NCI-H345 treated with DMSO at 0.1 percent for 48 hours (cell line): Measurements from ENCODE around the gene PLXNA2.

Experiments used
- DNase-seq: peaks from one replicate; lab custom pipeline; 2025; ENCODE audit not compliant: unreplicated experiment; lab: John Stamatoyannopoulos, UW

The PLXNA2 gene

DNA sequence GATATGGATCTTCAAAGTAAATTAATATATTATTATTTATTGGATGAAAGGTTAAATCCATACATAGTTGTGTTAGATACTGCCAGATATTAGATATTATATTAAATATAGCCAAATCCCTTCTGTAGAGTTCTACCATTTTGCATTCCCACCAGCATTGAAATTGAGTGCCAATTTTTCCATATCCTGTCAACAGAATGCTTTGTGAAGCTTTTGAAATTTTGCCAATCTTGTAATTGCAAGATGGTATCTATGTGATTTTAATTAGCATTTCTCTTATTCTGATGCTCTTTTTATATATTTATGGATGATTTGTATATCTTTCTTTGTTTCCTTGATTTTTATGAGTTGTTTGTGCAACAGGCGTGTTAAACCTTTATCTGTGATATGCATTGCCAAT lies 266.3 kb downstream of the PLXNA2 start:
- DNase-seq: no peak

DNA sequence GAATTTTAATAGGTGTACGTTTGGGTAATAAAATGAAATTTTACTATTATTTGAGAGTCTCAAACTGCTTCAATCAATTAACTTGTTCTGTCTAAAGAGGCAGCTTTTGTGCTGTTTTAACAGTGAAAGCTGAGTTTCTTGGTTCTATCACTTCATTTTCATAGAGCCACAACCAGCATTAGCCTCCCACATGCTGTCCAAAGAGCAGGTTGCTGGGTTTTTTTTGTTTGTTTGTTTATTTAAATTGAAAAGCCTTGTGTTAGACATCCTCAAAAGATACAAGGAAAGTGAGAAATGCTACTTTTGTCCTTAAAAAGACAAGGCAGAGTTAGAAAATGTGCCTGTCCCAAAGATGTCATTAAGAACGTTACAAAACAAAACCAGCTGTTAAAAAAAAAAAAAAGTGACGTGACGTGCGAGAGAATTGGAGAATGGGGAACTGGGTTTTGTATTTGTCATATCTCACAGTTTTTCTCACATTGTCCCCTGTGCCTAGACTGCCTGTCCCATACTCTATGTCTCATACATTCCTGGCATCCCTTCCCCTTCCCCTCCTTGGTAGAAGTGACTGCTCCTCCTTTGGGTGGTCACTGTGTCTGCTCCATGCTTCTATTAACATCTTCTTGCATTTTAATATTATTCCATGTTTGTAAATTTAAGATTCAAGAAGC lies 270.2 kb downstream of the PLXNA2 start:
- DNase-seq: no peak

GRCh38 chr1:207972337-207972736 lies 271.8 kb downstream of the PLXNA2 start:
- DNase-seq: no peak
